HFF-Myc (cell line): Measurements from ENCODE around the gene GABRR2.
A peak's percentile ranks its signal among the peaks of the same experiment; 100 is the strongest.

ENCODE experiments used
- DNase-seq: peaks from one replicate; pipeline ENCODE4 v3.0.0-alpha.2; 2011; ENCODE audit warnings: low read depth; ENCODE audit errors: extremely low read depth
- H3K4me3 ChIP-seq: replicated peaks from 2 replicates; pipeline ENCODE4 v1.5.1; 2011; ENCODE audit warnings: low read depth, mild to moderate bottlenecking, control low read depth, low read length
- TF ChIP-seq, protein P1 (sequence below): IDR thresholded peaks from 2 replicates; pipeline ENCODE4 v1.5.1; 2012; ENCODE audit warnings: mild to moderate bottlenecking, low read depth, low read length, control low read depth; ENCODE audit errors: missing control alignments

Gene GABRR2

DNA sequence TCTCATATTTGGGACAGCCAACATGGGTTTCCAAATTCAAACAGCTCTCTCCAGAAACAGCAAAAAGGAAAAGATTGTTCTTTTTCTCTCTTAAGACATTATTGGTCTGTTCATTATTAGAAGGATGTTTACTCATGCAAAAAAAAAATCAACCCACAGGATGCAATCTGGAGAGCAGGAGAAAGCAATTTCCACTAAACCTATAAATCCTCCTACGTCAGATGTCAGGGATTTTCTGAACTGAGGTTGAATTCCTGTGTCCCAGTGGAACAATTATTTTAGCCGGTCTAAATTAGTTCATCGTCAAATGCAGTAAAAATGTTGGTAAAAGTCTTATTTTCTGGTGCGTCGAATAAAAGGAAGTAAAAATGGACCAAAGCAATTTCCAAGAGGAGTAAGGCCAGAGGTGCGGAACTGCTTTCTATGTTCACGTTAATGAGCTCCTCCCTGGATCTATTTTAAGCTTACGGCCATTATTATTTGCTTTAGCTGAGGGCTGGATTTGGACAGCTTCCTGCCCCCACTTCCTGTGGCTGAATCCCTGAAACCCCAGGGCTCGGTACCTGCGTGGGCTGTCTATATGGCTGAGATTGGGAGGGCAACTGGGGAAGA, 97.7 kb downstream of the GABRR2 start, which contains the start of gene GABRR1:
TSS of gene GABRR1 (minus strand) at position 60 of the 612 bp plus-strand sequence. CDS start at position 24, 36 bp downstream.
- H3K4me3 ChIP-seq = no peak within 1 kb of the TSS
- TF ChIP-seq, protein P1, sequence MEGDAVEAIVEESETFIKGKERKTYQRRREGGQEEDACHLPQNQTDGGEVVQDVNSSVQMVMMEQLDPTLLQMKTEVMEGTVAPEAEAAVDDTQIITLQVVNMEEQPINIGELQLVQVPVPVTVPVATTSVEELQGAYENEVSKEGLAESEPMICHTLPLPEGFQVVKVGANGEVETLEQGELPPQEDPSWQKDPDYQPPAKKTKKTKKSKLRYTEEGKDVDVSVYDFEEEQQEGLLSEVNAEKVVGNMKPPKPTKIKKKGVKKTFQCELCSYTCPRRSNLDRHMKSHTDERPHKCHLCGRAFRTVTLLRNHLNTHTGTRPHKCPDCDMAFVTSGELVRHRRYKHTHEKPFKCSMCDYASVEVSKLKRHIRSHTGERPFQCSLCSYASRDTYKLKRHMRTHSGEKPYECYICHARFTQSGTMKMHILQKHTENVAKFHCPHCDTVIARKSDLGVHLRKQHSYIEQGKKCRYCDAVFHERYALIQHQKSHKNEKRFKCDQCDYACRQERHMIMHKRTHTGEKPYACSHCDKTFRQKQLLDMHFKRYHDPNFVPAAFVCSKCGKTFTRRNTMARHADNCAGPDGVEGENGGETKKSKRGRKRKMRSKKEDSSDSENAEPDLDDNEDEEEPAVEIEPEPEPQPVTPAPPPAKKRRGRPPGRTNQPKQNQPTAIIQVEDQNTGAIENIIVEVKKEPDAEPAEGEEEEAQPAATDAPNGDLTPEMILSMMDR = no peak
- DNase-seq = peak; percentile 14

DNA sequence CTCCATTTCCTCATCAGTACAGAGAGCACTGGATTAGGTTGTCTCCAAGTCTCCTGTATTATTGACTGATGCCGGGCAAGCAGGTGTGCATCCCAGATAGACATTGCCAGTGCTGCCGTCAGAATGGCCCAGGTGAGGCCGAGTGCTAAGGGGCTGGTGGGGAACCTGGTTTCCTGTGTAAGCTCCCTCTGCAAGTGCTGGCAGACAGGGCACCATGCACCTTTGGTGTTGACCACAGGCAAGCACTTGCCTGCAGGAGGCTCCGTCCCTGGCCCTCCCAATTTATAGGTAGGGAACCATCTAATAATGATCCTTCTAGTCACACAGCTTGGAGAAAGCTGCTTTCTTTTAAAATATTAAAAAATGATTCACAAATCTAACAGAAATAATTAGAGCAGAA, 98.7 kb downstream of the GABRR2 start:
- H3K4me3 ChIP-seq = no peak overlapping the region
- TF ChIP-seq, protein P1 = no peak
- no peak for DNase-seq

DNA sequence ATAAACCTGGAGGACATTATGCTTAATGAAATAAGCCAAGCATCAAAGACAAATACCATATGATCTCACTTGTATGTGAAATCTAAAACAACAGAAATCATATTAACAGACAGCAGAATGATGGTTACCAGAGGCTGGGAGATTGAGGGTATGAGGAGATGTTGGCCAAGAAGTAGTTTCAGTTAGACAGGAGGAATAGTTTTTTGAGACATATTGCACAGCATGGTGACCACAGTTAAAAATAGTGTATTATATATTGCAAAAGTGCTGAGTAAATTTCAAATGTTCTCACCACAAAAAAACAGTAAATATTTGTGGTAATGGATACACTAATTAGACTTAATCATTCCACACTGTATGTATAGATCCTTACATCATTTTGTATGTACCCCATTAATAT, 99.7 kb downstream of the GABRR2 start:
- DNase-seq = no peak

DNA sequence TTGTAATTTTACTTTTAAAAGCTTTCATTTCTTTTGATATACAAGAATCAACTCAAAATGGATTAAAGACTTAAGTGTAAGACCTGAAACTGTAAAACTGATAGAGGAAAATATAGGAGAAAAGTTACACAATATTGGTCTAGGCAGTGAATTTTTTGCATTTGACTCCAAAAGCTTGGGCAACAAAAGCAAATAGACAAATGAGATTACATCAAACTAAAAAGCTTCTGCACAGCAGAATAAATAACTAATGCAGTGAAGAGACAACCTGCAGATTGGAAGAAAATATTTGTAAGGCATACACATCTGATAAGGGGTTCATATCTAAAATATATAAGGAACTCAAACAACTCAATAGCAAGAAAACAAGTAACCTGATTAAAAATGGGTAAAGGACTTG, 100.9 kb downstream of the GABRR2 start:
- no peak overlapping the region for H3K4me3 ChIP-seq
- TF ChIP-seq, protein P1 = no peak
- no peak for DNase-seq

More for the DNA sequence above, 99.7 kb downstream of the GABRR2 start:
- no peak overlapping the region for H3K4me3 ChIP-seq
- TF ChIP-seq, protein P1 = no peak

DNA sequence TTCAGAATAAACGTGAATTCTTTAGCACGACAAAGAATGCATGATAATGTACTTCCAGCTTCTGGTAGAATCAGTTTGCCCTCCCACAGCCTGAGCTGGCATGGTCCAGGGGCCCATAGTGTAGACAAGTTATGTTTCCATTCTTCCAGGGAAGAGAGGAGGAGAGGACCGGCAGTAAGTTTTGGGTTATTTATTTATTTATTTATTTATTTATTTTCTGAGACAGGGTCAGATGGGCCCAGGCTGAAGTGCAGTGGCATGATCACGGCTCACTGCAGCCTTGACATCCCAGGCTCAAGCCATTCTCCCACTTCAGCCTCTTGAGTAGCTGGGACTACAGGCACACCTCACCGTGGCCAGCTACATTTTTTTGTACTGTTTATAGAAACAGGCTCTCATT, 102.6 kb downstream of the GABRR2 start:
- no peak overlapping the region for H3K4me3 ChIP-seq
- TF ChIP-seq, protein P1 = no peak
- no peak for DNase-seq

DNA sequence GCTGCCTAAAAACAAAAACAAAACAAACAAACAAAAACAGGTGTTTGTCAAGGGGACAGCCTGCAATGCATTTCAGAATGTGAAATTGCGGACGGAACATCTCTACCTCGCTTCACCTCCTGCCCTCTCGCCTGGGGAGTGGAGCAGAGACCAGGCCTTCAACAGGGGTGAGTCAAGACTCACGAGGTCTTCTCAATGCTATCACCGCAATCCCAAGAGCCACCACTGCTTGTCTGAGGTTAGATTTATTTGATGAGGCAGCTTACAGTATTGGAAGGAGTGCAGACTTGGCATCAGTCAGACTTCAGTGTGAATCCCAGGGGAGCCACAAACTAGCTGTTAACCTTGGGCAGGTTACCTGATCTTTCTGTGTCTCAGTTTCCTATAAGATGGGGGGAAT, 105.6 kb downstream of the GABRR2 start:
- DNase-seq = no peak
- TF ChIP-seq, protein P1 = no peak
- H3K4me3 ChIP-seq = no peak overlapping the region

DNA sequence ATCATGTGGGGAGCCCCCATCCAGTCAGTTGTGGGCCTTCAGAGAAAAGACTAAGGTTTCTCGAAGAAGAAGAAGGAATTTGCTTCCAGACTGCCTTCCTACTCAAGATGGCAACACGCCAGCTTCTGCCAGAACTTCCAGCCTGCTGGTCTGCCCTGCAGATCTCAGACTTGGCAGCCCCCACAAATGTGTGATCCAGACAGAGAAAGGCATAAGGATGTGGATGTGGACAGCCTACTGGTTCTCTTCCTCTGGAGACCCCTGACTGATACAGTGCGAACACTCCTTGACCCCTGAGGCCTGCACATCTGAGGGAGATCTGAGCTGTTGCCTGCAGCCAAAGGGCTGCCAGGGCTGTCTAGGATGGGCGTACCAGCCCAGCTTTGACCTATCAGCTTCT, 106.5 kb downstream of the GABRR2 start:
- H3K4me3 ChIP-seq = no peak overlapping the region
- TF ChIP-seq, protein P1 = no peak
- no peak for DNase-seq
